Measurements from ENCODE around the gene NLRP1.

DNA sequence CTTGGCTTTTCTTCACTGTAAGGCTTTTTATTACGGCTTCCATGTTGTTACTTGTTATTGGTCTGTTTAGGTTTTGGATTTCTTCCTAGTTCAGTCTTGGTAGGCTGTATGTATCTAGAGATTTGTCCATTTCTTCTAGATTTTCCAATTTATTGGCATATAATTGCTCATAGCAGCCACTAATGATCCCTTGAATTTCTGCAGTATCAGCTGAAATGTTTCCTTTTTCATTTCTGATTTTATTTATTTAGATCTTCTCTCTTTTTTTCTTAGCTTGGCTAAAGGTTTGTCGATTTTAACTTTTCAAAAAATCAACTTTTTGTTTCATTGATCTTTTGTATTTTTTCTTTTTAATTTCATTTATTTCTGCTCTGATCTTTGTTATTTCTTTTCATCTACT lies 18.5 kb downstream of the NLRP1 start:
- TF ChIP-seq POLR2AphosphoS5 (IDR thresholded peaks at IDR 0.05; ENCODE audit: borderline replicate concordance, low read depth, low read length) (no peak), EZH2 (IDR thresholded peaks at IDR 0.05) (no peak), FOXP2 (optimal IDR thresholded peaks at IDR 0.05; ENCODE audit: control extremely low read depth, extremely low read length, insufficient read depth) (no peak)
